HG02852 (cell line): ENCODE data around the gene TPSB2.
"Not testable (repeated sequence)": the region's sequence is repeated elsewhere in the genome, so short reads cannot be mapped to it uniquely, and the experiment has no call there.

Experiments
- ATAC-seq: cut with Tn5 transposase; IDR thresholded peaks from one replicate; pipeline ENCODE4 v1.9.1; 2021; ENCODE audit warnings: mild to moderate bottlenecking, moderate library complexity; ENCODE audit not compliant: unreplicated experiment

The TPSB2 gene

GRCh38 chr16:1230084-1230470, at the start of gene TPSB2:
Gene TPSB2, minus strand, starts transcription at chr16:1230184. Its CDS starts 233 bp downstream, at chr16:1229951.
- ATAC-seq: not testable (repeated sequence)

GRCh38 chr16:1279081-1279944, 49.3 kb upstream of the TPSB2 start:
- ATAC-seq: no peak

- no peak for ATAC-seq
Observed at GRCh38 chr16:1278477-1278876, 48.5 kb upstream of the TPSB2 start.

GRCh38 chr16:1277617-1278282, 47.8 kb upstream of the TPSB2 start:
- no peak for ATAC-seq

DNA sequence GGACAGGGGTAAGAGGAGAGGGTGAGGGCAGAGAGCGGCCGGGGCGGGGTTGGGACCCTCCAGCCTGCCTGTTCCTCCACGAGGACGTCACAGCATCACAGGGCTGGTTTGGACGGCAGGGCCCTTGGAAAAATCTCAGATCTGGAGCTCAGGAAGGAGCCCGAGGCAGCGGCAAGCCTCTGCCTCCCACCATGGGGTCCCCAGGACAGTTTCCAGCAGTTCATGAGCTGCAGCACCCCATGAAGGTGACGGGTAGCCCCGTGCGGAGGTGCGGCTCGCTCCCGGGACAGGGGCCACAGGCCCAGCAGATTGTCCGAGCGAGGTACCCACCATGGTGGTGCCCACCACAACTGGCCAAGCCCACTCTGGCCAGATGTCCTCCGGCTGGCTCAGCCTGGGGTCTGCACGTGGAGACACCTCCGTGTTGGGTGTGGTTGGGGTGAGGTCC, 47.2 kb upstream of the TPSB2 start:
- no peak for ATAC-seq

DNA sequence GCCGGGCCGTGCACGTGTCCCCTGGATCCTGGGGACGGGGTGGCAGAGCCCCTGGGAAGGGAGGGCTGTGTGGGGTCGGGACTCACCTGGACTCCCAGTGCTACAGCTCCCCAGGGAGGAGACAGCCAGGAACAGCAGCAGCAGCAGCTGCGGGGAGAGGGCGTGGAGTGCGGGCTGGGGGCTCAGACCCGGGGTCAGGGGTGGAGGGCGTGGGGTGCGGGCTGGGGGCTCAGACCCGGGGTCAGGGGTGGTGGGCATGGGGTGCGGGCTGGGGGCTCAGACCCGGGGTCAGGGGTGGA, 46.5 kb upstream of the TPSB2 start:
- ATAC-seq: no peak

DNA sequence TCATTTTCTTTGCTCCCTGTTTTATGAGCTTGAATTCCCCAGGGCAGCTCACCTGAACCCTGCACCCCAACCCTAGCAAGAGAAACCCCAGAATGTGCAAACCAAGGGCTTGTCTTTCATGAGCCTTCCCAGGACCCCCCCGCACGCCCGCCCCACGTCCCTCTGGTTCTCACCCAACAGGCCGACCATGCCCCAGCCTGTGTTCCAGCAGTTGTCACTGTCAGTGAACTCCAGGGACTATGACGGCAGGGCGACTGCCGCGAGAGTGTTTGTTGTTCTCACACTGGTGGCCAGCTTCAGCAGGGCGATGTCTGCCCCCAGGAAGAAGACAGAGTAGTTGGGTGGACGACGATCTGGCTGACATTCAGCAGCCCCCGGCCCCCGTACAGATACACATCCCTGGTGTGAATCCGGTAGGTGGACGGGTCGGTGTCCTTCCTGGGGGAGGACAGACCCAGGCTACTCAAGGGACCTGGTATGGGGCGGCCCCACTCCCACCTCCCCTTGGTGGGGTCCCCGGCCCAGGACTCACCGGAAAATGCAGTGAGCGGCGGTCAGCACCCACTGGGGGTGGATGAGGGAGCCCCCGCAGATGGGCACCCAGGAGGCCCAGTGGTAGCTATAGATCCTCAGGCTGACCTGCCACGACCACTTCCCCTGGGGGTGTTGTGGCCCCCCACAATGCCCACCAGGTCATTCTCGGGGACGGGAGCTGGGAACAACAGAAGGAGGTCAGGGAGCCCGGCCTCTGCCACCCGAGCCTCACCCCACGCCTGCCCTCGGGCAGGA, 46.0 kb upstream of the TPSB2 start:
- no peak for ATAC-seq

GRCh38 chr16:1274767-1275166, 44.8 kb upstream of the TPSB2 start:
- no peak for ATAC-seq

DNA sequence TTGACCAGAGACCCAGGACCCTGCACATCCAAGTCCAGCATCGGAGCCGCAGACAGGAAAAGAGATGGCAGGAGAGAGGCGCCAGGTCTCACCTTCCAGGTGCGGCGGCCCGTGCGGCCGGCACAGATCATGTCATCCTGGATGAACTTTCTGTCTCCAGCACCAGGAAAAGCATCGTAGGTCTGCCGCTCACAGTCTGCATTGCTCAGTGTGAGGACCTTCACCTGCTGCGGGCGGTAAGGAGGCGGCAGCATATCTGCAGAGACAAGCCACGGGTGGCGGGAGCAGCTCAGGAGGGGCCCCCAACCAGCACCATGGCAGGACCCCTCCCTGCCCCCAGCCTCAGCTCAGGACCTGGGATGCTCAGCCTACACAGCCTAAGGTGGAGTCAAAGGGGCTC, 43.8 kb upstream of the TPSB2 start:
- ATAC-seq: no peak

DNA sequence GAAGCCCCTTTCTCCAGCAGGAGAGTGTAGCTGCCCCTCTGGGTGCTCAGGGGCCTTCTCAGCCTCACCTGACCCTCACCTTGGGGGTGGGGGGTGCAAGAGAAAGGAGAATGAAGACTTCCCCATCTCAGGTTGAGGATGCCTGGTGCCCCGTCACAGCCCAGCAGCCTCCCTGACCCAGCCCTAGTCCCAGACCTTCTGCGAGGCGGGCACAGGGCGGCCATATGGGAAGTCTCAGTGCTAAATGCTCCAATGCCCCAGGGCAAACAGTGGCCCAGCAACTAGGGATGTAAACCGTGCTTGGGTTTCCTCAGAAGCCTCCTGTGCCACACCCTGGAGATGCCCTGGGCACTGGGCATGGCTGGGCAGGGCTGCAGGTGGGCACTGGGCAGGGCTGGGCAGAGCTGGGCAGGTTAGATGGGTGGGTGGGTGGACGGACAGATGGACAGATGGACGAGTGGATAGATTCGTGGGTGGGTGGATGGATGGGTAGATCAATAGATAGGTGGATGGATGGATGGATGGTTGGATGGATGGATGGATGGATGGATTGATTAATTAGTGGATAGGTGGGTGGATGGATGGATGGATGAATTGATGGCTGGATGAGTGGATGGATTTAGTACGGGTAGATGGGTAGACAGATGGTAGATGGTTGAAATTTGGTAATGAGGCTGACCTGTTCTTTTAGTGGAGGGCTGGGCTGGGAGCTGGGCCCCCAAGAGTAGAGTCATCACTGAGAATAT, 42.6 kb upstream of the TPSB2 start:
- no peak for ATAC-seq

DNA sequence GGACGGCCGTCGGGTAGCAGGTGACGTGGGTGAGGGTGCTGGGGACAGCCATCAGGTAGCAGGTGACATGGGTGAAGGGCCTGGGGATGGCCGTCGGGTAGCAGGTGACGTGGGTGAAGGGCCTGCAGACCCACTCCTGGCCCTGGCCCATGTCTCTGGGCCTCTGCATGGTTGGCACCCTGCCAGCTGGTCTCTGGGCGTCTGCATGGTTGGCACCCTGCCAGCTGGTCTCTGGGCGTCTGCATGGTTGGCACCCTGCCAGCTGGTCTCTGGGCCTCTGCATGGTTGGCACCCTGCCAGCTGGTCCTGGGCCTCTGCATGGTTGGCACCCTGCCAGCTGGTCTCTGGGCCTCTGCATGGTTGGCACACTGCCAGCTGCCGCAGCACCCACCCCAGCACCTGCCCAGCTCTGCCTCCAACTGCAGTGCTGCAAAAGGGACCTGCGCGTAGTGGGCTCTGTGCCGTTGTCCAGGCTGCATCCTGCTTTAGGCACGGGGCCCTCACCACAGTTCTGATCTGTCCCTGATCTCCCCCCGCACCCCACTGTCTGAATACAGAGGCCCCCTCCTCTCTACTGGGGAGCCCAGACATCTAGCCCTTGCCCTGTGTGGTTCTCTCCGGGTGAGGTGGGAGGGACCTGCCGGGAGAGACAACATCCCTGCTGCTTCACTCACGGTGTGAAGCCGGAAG, 41.9 kb upstream of the TPSB2 start:
- ATAC-seq: not testable (repeated sequence)

- ATAC-seq: no peak
Observed at GRCh38 chr16:1271380-1271723, 41.4 kb upstream of the TPSB2 start.

- not testable (repeated sequence) for ATAC-seq
Observed at GRCh38 chr16:1269418-1269817, 39.4 kb upstream of the TPSB2 start.

- no peak for ATAC-seq
Observed at GRCh38 chr16:1265826-1266225, 35.8 kb upstream of the TPSB2 start.

GRCh38 chr16:1265090-1265630, 35.2 kb upstream of the TPSB2 start:
- ATAC-seq: no peak

GRCh38 chr16:1264345-1265089, 34.5 kb upstream of the TPSB2 start:
- ATAC-seq: no peak

DNA sequence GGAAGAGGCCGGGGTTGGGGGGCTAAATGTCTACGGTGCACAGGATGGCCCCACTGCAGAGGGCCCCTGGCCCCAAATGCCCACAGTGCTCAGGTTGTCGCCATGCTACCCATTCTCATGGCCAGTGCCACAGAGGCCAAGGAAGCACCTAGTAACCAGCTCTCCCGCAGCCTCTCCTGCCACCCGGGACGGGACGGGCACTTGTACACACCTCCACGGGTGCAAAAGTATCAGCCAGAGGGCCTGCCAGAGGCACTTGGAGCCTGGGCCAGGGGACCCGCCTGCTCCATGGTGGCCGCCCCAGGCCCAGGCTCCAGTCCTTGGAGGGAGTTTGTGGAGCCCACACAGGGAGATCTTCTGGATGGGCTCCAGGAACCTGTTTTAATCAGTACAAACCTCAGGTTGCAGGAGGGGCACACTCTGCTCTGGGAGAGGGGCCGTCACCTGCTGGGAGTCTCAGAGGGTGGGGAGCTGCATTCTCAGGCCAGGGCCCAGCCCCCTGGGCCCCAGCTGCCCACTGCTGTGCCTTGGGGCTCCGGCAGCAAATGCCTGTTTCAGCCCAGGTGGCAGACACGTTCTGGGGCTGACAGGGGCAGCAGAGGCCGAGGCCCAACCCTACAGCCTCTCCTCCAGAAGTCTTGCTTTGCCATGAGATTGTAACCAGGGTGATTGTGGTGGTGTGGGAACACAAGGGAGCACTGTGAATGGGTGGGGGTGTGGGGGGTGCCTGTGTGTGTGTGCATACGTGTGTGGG, 33.8 kb upstream of the TPSB2 start:
- no peak for ATAC-seq

DNA sequence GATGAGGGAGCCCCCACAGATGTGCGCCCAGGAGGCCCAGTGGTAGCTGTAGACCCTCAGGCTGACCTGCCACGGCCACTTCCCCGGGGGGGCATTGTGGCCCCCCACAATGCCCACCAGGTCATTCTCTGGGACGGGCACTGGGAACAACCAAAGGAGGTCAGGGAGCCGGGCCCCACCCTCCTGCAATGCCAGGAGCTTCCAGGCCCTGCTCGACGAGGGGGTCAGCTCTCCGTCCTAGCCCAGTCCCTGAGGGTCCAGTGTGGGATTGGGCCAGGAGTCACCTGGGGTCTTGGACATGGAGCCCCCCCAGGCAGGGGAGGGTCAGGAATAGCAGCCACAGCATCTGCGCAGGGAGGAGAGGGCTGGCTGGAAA, 32.9 kb upstream of the TPSB2 start:
- ATAC-seq: no peak
